HG03060 (cell line): ENCODE results near the gene GCH1.
"Not testable (repeated sequence)": the region's sequence is repeated elsewhere in the genome, so short reads cannot be mapped to it uniquely, and the experiment has no call there.

Source experiments
- ATAC-seq: cut with Tn5 transposase; IDR thresholded peaks from one replicate; pipeline ENCODE4 v1.9.1; 2021; ENCODE audit warnings: low read depth, moderate number of reproducible peaks; ENCODE audit not compliant: unreplicated experiment

The GCH1 gene

GRCh38 chr14:54804538-54805041 is 98.0 kb downstream of the GCH1 start:
- no peak for ATAC-seq

DNA sequence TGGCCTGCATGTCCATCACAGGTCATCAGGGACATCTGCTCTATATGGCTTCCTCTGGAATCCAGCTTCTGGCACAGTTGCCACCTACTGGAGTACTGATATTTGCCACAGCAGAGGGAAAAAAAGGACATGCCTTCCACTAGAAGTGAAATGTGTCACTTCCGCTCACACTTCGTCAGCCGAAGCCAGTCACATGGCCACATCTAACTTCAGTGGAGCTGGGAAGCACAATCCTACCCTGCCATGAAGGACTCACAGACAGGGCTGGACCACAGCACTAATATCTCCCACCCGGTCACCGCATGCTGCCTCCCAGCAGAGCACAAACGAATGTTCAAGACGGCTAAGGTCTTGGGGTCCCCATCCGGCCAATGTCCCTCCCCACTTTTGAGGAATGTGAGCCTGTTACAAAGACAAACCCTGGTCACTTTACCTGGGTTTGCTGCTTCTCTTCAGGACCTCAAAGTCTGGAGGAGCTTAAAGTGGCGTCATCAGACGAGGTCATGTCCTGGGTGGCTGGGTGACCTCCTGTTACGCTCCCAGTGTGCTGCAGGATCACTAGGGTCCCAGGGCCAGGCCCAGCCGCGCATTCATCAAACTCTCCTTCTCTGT is 98.6 kb downstream of the GCH1 start:
- no peak for ATAC-seq

DNA sequence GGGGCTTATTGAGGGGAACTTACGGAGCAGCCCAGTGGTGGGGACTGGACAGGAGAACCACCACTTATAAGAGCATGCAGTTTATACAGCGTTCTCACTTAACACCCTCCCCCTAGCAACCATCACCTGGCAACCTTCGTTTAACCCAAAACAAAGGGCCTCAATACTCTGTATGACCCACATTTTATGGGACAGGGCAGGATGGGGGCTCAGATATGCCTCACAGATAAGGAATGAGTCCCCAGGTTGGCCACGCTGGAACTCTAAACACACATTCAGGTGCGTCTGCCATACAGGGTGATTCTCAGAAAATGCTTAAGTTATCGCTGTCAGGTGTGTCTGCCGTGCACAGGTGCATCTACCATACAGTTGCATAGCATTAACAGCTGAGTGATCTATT is 99.2 kb downstream of the GCH1 start:
- no peak for ATAC-seq

- ATAC-seq: not testable (repeated sequence)
Measured at GRCh38 chr14:54801482-54801881, 101.1 kb downstream of the GCH1 start.

GRCh38 chr14:54798465-54799124 is 104.0 kb downstream of the GCH1 start:
- no peak for ATAC-seq

DNA sequence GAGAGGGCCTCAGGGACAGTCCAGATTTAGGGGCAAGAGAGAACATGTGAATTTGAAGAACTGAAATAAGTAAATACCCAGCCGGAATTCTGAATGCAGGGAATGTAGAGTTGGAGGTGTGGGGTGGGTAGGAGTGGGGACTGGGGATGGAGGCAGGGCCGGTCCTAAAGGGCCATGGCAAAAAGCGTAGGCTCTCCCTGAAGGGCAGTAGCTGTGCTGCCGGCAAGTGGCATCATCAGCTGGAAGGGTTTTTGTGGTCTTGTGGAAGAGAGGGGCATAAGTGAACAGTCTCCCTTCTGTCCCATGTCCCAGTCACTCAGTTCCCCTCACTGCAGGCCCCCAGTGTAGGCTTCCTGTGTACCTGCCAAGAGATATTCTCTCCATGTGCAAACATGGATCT is 104.6 kb downstream of the GCH1 start:
- ATAC-seq: no peak

GRCh38 chr14:54797556-54797955 is 105.1 kb downstream of the GCH1 start:
- no peak for ATAC-seq

GRCh38 chr14:54796961-54797360 is 105.7 kb downstream of the GCH1 start:
- ATAC-seq: no peak

- ATAC-seq: no peak
Measured at GRCh38 chr14:54794796-54795195, 107.8 kb downstream of the GCH1 start.

- ATAC-seq: no peak
Measured at GRCh38 chr14:54794159-54794558, 108.5 kb downstream of the GCH1 start.

- no peak for ATAC-seq
Measured at GRCh38 chr14:54792288-54792687, 110.3 kb downstream of the GCH1 start.
